NCI-H1694 treated with DMSO at 0.1 percent for 48 hours (cell line): ENCODE results near the gene LTBP1.

ENCODE experiments used
- DNase-seq: peaks from one replicate; lab custom pipeline; 2025; lab: John Stamatoyannopoulos, UW

LTBP1 gene

DNA sequence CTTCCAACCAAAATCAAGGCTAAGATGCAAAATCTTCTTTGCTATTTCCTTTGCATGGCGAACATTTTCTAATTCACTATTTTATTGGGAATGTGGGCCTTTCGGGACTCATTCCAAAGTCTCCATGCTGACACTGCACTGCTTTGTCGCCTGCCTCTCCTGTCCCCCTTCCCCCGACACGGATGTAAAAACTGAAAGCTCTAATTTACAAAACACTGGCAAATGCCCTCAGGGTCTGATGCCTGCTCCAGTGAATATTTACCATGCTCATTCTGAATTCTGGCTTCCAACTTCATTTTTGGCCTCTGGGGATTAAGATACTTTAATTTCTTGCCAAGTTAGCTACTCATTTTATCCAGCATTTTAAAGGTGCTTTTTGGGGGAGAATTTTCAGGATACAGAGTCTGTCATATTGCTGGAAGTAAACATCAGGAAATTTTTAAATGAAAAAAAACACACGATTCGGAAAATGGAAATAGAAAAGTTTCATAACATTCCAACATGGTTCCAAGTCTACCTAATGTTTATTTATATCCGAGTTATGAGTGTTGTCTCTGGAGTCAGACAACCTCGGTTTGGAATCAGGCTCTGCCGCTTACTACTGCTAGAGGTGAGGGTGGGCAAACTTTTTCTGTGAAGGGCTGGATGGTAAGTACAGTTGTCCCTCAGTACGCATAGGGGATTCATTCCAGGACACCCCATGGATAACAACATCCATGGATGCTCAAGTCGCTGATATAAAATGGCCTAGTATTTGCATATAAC is 14.6 kb upstream of the LTBP1 start:
- no peak for DNase-seq

DNA sequence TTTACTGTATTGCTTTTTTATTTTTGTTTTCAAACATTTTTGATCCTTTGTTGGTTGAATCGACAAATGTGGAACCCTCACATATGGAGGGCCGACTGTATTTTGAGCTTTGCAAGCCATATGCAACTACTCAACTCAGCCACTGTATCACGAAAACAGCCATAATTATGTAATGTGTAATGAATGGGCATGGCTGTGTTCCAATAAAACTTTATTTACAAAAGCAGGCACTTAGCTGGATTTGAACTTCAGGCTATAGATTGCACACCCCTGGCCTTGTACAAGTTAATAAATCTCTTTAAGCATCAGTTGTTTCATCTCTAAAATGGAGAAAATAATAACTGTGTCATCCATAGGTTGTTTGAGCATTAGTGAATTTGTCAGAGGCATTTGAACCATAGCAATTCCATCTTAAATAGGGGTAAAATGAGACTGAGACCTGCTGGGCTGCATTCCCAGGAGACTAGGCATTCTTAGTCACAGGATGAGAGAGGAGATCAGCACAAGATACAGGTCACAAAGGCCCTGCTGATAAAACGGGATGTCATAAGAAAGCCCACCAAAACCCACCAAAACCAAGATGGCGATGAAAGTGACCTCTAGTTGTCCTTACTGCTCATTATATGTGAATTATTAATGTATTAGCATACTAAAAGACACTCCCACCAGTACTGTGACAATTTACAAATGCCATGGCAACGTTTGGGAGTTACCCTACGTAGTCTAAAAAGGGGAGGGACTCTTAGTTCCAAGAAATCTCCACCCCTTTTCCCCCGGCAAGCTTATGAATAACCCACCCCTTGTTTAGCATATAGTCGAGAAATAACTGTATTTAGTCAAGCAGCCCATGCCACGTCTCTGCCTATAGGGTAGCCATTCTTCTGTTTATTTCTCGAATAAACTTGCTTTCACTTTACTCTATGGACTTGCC is 13.7 kb upstream of the LTBP1 start:
- DNase-seq = no peak

DNA sequence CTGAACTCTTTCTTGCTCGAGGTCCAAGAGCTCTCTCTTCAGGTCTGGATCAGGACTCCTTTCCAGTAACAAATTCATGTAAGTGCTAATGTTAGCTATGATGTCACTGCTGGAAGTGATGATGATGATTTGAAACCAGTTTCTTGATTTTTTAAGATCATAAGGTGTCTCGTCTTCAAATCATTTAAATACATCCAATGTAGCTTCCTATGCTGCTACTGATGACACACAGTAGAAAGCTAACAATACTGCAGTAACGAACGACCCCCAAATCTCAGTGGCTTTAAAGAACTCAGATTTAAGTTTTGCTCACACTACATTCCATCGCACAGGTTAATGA is 13.0 kb upstream of the LTBP1 start:
- no peak for DNase-seq

DNA sequence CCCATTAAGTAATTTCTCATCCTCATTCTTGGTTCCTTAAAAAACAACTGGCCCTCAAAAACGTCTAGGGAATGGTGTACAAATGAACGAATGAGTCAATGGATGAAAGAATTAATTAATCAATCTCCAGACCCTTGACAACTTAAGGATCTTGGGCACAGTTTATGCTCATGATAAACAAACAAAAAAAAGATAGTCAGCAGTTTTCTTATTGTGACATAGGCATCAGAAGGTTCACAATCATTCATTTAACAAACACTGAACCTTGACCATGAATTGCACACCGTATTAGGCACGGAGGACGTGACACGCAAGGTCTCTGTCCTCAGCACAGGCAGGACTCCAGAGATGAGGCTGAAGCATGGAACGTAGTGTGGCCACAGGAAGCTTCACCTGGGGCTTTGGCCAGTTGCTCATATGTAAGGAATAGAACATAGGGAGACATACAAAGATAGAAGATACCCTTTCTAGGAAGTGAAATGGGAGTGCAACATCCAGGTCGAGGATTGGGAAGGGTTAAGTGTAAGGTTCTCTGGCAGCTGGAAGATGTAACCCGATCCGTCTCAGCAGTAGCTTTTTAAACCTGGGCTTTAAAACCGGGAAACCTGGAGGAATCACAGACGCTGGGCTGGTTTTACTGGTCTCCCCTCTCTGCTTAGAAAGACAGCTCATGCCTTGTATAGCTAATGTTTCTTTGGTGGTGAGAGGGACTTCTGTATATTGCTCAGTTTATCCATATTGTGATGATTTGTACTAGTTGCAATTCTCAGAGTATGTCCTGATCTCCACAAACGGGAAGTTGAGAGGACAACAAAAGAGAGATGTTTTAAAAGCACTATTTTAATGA is 8.9 kb upstream of the LTBP1 start:
- DNase-seq = no peak

DNA sequence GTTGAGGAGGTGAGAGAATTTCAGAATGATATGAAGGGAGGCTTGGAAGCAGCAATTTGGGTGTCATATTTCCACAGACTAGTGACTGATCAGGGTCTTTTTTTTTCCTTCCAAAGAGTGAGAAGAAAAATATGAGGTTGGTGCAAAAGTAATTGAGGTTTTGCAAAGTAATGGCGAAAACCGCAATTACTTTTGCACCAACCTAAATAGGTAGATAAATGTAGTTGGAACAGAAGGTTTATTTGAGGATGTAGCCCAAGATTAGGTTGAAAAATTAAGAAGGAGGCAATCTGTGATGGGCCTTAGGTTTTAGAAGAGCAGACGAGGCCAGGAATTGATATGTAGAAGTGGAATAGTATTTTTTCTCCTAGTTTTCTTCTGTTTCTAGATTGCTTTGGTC is 7.8 kb upstream of the LTBP1 start:
- DNase-seq = no peak

DNA sequence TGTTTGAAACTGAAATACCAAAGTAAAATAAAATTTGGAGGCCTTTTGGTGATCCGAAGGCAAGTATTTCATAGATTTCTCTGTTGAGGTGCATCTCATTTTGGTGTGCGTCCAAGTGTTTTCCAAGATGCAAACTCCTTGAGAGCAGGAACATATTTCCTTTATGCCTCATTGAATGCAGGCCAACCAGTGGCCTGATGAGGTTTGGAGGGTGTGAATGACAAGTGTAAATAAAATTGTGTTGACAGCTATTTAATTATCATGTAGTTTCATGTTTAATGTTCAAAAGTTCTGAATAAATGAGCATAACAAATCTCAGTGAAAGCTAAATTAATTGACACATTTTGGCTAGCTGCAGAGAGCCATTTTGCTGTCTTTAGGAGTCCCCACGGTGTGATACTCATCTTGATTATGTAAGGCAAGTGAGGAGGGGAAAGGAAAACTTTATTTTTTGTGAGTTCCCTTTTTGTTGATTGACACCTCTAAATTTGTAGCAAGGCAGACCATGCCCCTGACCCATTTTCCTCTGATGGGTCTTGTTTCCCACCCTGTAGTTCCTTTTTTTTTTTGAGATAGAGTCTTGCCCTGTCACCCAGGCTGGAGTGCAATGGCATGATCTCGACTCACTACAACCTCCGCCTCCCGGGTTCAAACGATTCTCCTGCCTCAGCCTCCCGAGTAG is 6.3 kb upstream of the LTBP1 start:
- DNase-seq = no peak

DNA sequence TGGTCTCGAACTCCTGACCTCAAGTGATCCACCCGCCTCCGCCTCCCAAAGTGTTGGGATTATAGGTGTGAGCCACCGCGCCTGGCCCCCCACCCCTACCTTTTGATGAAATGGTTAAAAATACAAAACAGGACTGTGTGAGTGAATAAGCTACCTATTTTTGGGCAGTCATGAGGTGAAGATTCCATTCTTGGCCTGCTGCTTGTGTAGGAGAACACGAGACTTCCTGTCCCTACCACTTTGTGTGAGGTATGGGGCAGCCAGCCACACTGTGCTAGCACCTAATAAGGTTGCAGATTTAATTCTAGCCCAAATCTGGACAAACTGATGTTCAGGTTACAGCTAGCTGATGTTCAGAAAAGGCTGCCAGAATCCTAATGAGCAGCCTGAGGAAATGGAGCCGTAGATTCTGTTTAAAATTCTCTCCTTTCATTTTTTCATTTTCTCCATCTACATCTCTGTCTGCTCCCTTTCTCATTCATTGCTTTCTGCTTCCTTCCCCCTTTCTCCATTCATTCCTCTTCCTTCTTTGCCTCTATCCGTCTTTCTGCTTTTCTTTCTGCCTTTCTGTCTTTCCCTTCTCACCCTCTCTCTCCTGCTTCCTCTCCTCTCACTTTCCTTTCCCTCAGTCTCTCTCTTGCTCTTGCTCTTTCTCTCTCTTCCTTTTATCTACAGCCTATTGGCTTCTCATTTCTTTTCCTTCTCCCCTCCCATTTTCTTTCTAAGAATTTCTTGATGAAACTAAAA is 4.6 kb upstream of the LTBP1 start:
- DNase-seq = no peak

DNA sequence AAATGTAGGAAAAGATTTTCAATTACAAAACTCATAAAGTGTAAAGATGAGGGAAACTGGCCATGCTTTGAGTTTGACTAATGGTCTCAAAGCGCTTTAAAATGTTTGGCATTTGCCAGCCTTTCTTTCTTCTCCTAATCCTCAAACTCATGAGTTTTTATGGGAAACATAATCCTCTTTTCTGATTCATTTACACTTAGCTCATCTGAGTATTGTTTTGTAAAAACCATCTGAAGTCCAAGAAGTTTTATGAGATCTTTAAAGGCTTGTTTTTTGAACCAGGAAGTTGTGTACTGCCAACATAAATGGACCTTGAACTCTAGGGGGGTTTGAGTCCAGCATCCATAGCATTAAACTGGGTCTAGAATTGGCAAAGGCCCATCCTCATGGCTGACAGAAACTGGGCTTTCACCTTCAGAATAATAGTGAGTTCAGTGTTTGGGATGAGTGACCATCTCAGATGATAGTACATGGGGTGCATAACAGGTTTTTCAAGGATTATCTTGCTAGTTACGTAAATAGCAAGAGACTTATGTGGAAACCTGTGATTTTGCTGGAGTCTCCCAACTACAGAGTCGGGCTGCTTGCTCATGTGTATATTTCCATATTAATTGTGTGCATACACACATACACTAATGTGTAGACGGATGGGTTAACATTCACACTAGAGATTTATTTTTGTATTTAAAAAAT is 3.8 kb upstream of the LTBP1 start:
- no peak for DNase-seq

DNA sequence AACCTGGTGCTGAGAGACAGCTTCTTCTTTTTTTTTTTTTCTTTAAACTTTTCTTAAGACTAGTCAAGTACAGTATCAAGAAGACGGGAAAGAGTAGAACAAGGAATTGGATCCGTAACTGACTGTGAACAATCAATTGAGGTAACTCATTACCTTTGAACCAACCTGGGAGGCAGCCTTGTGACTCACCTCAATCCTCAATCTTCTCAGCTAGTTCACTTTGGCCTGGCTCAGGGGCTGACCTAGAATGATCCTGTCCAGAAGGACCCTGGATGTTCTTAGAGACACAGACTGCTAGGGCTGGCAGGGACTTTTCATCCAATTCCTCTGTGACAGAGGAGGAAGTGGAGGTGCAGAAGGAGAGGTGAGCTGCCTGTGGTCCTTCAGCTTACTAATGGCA is 1.5 kb upstream of the LTBP1 start:
- DNase-seq = no peak

DNA sequence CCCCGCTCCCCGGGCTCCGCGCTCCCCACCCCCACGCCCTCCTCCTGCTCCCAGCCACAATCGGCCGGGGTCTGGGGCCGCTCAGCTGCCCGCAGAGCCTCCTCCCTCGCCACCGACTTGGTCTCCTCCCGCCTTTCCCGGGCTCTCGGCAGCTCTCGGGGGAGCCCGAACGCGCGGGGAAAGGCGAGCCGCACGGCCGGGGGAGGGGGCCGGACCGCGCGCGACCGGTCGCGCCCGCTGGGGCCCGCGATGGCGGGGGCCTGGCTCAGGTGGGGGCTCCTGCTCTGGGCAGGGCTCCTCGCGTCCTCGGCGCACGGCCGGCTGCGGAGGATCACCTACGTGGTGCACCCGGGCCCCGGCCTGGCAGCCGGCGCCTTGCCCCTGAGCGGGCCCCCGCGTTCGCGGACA is 327 bp downstream of the LTBP1 start:
- no peak for DNase-seq

DNA sequence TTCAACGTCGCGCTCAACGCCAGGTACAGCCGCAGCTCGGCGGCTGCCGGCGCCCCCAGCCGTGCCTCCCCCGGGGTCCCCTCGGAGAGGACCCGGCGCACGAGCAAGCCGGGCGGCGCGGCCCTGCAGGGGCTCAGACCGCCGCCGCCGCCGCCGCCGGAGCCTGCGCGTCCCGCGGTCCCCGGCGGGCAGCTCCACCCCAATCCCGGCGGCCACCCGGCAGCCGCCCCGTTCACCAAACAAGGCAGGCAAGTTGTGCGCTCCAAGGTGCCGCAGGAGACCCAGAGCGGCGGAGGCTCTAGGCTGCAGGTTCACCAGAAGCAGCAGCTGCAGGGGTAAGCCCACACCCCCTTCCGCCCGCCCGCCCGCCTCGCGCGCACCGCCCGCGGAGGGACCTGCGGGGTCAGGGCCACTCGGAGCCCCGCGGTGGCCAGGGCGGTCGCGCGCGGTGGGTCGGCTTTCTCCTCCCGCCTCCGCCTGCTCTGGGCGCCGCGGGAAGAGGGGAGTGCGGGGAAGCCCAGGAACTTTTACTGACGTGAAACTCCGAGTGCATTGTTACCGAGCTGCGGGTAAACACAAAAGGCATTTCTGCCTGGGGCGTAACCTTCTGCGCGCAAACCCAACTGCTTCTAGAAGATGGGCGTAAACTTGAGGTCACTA is 861 bp downstream of the LTBP1 start:
- DNase-seq = peak; percentile 12

DNA sequence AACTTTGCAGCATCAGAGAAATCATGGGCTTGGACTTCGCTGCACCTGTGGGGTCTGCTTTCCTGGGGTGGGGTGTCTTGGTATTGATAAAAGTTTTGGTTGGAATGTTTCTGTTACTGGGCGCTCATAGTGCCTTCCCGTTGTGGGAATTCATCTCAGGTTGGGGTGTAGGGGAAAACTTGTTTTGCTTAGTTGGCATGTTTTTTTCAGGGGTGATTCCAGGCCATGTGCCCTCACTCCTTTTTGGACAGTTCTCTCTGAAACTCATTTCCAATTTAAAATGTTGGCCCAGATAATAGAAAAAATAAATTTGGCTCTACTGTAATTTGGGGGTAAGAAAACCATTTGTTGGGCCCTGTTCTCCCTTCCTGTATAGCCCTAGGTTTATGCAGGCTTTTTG is 1.5 kb downstream of the LTBP1 start:
- DNase-seq = no peak

DNA sequence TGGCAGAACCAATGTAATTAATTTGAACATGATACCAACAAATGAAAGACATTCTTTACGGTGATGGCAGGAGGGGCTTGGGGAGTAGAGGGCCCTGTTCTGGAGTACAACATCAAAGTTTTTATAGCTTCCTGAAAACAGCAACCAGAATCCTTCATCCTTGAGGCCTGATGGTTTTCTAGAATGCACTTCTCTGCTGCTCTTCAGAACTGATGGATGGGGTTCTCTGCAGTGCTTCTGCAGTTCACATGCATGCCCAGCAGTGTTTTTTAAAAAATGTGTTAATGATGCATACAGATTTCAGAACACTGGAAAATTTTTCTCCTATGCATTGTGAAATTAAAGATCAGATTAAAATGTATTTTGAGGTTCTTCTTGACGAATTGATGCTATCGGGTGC is 2.5 kb downstream of the LTBP1 start:
- DNase-seq = peak; percentile 74

DNA sequence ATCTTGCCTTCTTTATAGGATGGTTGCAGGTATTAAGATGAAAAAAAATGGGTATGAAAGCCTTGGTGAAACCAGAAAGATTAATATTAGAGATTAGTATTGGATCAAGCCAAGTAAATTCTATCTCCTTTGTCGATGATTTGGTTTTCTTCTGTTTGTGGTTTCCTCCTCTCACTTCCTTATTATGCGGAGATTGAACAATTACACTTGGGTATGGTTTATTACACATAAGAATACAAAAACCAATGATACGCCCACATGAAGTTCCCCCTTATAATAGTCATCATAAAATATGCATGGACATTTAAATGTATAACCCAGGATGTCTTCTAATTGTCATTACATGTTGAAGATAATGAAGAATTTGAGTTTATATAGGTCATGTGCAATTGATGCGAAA is 4.9 kb downstream of the LTBP1 start:
- no peak for DNase-seq

DNA sequence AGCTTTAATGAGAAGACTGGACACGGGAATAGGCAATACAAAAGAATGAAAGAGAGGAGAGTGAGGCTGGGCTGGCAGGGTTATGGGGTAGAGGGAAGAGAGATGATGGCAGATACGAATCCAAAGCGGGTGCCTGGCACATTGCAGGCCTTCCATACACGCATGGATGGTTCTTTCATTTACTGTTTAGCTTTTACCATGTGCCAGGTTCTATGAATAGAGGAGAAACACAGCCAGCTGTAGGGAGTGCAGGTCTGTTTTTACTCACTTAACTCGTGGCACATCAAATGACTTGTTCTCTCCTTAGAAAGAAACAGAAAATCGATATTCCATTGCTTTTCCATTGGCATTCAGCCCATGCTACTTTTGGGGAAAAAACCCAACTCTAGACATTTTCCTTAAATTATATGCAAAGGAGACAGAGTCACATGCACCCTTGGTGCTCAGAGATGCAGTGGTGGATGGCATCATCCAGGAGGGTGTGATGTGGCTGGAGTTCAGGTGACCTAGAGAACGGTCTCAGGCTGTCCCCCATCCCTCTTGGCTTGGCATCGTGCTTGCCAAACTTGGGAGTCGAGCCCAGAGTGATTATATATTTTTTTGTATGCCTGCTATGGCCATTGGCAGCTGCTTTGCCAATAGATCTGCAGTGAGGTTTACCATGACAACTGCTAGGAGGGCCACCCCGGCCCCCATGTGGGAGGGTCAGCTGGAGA is 6.2 kb downstream of the LTBP1 start:
- peak; percentile 71 for DNase-seq

DNA sequence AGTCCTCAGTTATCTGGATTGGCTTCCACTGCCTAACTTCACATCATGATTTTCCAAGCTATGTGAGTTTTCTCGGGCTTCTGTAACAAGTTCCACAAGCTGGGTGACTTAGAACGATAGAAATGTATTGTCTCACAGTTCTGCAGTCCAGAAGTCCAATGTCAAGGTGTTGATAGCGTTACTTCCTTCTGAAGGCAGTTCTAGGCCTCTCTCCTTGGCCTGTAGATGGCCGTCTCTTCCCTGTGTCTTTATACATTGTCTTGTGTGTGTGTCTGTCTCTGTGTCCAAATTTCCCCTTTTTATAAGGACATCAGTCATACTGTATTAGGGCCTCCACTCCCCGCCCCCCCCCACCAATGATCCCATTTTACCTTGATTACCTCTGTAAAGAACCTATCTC is 7.5 kb downstream of the LTBP1 start:
- DNase-seq = no peak

DNA sequence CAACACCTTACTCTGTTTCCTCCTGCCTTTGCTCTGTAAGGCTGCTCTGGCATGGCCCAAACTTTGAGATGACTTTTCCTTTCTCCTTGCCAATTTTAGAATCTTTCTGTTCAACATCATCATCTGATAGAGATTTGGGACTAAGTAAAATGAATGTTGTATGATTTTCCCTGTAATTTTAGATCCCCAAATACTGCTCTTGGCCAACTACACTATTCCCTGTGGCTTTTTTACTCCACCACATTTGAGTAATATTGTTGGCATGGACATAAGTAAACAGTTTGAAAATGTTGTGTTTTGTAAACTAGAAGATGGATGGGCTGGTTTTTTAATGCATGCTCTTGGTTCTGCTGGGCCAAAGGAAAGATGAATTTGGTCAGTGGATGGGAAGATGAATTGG is 12.1 kb downstream of the LTBP1 start:
- no peak for DNase-seq

DNA sequence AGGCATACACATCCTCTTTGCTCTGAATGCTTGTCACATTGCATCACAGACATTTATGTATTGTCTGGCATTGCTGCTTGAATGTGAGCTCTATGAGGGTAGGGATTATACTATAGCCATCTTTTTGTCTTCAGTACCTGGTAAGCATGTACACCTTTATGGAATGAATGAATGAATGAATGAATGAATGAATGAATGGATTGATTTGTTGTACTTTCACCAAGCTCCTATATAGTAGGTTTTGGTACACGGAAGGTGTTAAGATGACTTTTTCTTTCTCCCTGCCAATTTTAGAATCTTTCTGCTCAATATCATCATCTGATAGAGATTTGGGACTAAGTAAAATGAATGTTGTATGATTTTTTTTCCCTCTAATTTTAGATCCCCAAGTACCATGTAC is 13.5 kb downstream of the LTBP1 start:
- DNase-seq = no peak

DNA sequence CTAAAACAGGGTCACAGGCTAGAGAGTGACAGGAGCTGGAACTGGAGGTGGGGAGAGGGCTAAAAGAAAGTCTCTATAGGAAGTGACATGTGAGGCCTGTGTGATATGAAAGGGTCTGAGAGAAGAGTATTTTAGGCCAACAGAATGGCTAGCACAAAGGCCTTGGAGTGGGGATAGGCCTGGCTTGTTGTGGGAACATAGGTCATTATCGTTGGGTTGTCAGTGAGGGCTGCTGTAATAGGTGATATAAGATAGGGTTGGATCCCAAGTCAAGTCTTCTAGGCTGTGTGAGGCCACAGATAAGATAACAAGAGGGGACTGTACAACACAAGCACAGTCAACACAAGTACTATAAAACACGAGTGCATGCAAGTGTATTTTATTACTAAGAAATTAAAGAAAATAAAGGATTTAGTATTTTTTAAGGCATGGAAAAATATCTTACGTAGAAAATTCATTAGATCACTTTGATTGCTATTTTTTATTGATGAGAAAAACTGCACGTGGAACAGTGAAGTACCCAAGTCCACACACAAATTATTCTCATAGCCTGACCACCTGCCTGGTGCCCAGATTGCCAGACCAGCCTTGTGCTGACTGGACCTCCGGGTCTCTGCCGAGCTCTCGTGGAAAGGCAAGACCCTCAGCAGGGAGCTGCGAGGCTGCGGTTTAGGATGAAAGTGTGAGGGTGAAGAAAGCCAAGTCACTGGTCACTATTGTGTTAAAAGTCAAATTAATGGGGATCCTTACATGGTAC is 14.1 kb downstream of the LTBP1 start:
- DNase-seq = no peak
